HepG2 (cell line): ENCODE results near the gene PIM1. TPM values are rescaled to one million over a fixed set of nuclear protein-coding genes. Genes with fewer than 3 reads are reported as not detected.

ENCODE experiments used
- AKAP8 ChIP-seq: sonication (generic); formaldehyde crosslinking; IDR thresholded peaks from 2 replicates; pipeline ENCODE4 v1.5.1; 2020; ENCODE audit warnings: mild to moderate bottlenecking, missing genetic modification reagents
- BRCA1 ChIP-seq: sonication (generic); formaldehyde crosslinking; IDR thresholded peaks from 2 replicates; pipeline ENCODE4 v1.4.0; 2020; ENCODE audit warnings: missing genetic modification reagents
- CAMTA2 ChIP-seq: sonication (generic); formaldehyde crosslinking; IDR thresholded peaks from 2 replicates; pipeline ENCODE4 v1.4.0; 2020; ENCODE audit warnings: mild to moderate bottlenecking, missing genetic modification reagents, borderline replicate concordance
- CEBPB ChIP-seq: IDR thresholded peaks from 2 replicates; pipeline ENCODE4 v1.6.1; 2011; ENCODE audit warnings: low read depth, low read length, improper control_type of control experiment, borderline replicate concordance
- FOXK1 ChIP-seq: sonication (generic); formaldehyde crosslinking; IDR thresholded peaks from 2 replicates; pipeline ENCODE4 v1.4.0; 2020; ENCODE audit warnings: low read depth, missing genetic modification reagents, borderline replicate concordance
- KLF6 ChIP-seq: IDR thresholded peaks from 2 replicates; pipeline ENCODE4 v1.8.0; 2016; ENCODE audit warnings: missing biosample characterization, missing genetic modification reagents
- KLF9 ChIP-seq: IDR thresholded peaks from 2 replicates; pipeline ENCODE4 v1.6.1; 2016; ENCODE audit warnings: low read depth
- MLLT10 ChIP-seq: sonication (generic); formaldehyde crosslinking; IDR thresholded peaks from 2 replicates; pipeline ENCODE4 v1.4.0; 2020; ENCODE audit warnings: missing genetic modification reagents
- MZF1 ChIP-seq: sonication (generic); formaldehyde crosslinking; IDR thresholded peaks from 2 replicates; pipeline ENCODE4 v1.8.1; 2023; ENCODE audit warnings: mild to moderate bottlenecking, missing genetic modification reagents, borderline replicate concordance
- NCOA5 ChIP-seq: sonication (generic); formaldehyde crosslinking; IDR thresholded peaks from 2 replicates; pipeline ENCODE4 v1.4.0; 2020; ENCODE audit warnings: missing genetic modification reagents
- PCBP2 ChIP-seq: fragments of 200-400 bp; formaldehyde crosslinking; optimal IDR thresholded peaks from 2 replicates; pipeline ENCODE3; 2018; ENCODE audit warnings: low read length, low read depth; ENCODE audit not compliant: poor library complexity, severe bottlenecking
- POLR2A ChIP-seq, 2 experiments: IDR thresholded peaks; 2 replicates each; pipeline ENCODE4 v1.6.1; 2011; ENCODE audit warnings: low read depth in 2 of 2, low read length in 2 of 2, mild to moderate bottlenecking in 1 of 2, moderate library complexity in 1 of 2; ENCODE audit not compliant: insufficient read depth in 1 of 2
- REXO4 ChIP-seq: sonication (generic); formaldehyde crosslinking; IDR thresholded peaks from 2 replicates; pipeline ENCODE4 v1.8.0; 2022; ENCODE audit warnings: missing genetic modification reagents, mild to moderate bottlenecking, borderline replicate concordance
- SP2 ChIP-seq: sonication (generic); formaldehyde crosslinking; IDR thresholded peaks from 2 replicates; pipeline ENCODE4 v1.5.1; 2020; ENCODE audit warnings: mild to moderate bottlenecking, missing genetic modification reagents
- TBX2 ChIP-seq: sonication (generic); formaldehyde crosslinking; IDR thresholded peaks from 2 replicates; pipeline ENCODE4 v1.5.0; 2020; ENCODE audit warnings: missing genetic modification reagents, mild to moderate bottlenecking, borderline replicate concordance
- TOPORS ChIP-seq: sonication (generic); formaldehyde crosslinking; IDR thresholded peaks from 2 replicates; pipeline ENCODE4 v1.8.0; 2023; ENCODE audit warnings: mild to moderate bottlenecking, missing genetic modification reagents
- ZBTB3 ChIP-seq: sonication (generic); formaldehyde crosslinking; IDR thresholded peaks from 2 replicates; pipeline ENCODE4 v1.4.0; 2020; ENCODE audit warnings: low read depth, mild to moderate bottlenecking, moderate library complexity, missing genetic modification reagents, borderline replicate concordance
- ZNF34 ChIP-seq: sonication (generic); formaldehyde crosslinking; IDR thresholded peaks from 2 replicates; pipeline ENCODE4 v1.4.0; 2020; ENCODE audit warnings: mild to moderate bottlenecking, missing genetic modification reagents, borderline replicate concordance
- ZNF567 ChIP-seq: sonication (generic); formaldehyde crosslinking; IDR thresholded peaks from 2 replicates; pipeline ENCODE4 v1.8.1; 2023; ENCODE audit warnings: mild to moderate bottlenecking, missing genetic modification reagents, borderline replicate concordance
- ZNF577 ChIP-seq: sonication (generic); formaldehyde crosslinking; IDR thresholded peaks from 2 replicates; pipeline ENCODE4 v1.4.0; 2020; ENCODE audit warnings: mild to moderate bottlenecking, low read depth, missing genetic modification reagents, borderline replicate concordance
- ZNF598 ChIP-seq: sonication (generic); formaldehyde crosslinking; IDR thresholded peaks from 2 replicates; pipeline ENCODE4 v1.5.1; 2020; ENCODE audit warnings: mild to moderate bottlenecking, missing genetic modification reagents, borderline replicate concordance
- ZNF790 ChIP-seq: sonication (generic); formaldehyde crosslinking; IDR thresholded peaks from 2 replicates; pipeline ENCODE4 v1.8.0; 2022; ENCODE audit warnings: missing genetic modification reagents, mild to moderate bottlenecking, borderline replicate concordance
- ZNF878 ChIP-seq: sonication (generic); formaldehyde crosslinking; IDR thresholded peaks from 2 replicates; pipeline ENCODE4 v1.8.1; 2023; ENCODE audit warnings: mild to moderate bottlenecking, missing genetic modification reagents, moderate library complexity
- polyA plus RNA-seq, 8 experiments: library from polyadenylated mRNA; depleted of rRNA in 3 of 8; stranded (reverse) in 7 of 8; unstranded in 1 of 8; fragments of >200 nt; fragmentation: Illumina TruSeq in 4 of 8; extraction: Trizol in 4 of 8; gene quantifications; 2 replicates each; pipeline versions ENCODE4 v1.2.1 to v1.2.3, GENCODE V29; 2011 to 2016; ENCODE audit warnings: low read depth in 4 of 8, missing spikeins in 1 of 8, mixed read lengths in 1 of 8; ENCODE audit not compliant: insufficient read depth in 1 of 8
- total RNA-seq, 5 experiments: library from RNA; depleted of rRNA; stranded (reverse); fragments of >200 nt; fragmentation: Illumina TruSeq; extraction: Trizol; gene quantifications; 2 replicates each; pipeline ENCODE4 v1.2.3, GENCODE V29; 2016; ENCODE audit warnings: low read depth in 1 of 5
- TF ChIP-seq, protein P1 (sequence below): sonication (generic); formaldehyde crosslinking; IDR thresholded peaks from 2 replicates; pipeline ENCODE4 v1.4.0; 2020; ENCODE audit warnings: missing genetic modification reagents
- TF ChIP-seq, protein P2 (sequence below): sonication (generic); formaldehyde crosslinking; IDR thresholded peaks from 2 replicates; pipeline ENCODE4 v1.4.0; 2020; ENCODE audit warnings: missing genetic modification reagents; ENCODE audit errors: not compliant biosample characterization

The PIM1 gene
- total and polyA plus RNA-seq, 2 of the 13 experiments (the other 11 are each of a cell fraction or from before 2014, with no cell fraction given), result 29.4 to 117 TPM

DNA sequence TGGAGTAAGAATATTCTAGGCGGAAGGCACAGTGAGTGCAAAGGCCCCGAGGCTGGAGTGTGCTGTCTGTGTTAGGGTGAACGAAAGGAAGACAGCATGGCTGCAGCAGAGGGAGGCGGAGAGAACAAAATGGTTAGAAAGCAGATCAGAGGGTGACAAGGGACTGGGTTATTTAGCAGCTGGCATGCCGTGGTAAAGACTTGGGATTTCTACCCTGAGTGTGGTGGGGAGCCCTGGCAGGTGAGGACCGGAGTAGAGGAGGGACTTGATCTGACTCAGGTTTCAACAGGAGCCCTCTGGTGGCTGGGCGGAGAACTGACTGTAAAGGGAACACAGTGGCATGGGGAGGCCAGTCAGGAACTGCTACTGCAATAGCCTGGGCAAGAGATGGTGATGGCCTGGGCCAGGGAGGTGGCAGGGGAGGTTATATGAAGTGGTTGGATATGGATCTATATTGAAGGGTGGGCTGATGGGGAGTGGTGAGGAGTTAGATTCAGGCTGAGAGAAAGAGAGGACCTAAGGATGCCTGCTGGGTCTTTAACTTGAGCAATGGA lies 38.0 kb downstream of the PIM1 start (continued):
- TF ChIP-seq, protein P1, sequence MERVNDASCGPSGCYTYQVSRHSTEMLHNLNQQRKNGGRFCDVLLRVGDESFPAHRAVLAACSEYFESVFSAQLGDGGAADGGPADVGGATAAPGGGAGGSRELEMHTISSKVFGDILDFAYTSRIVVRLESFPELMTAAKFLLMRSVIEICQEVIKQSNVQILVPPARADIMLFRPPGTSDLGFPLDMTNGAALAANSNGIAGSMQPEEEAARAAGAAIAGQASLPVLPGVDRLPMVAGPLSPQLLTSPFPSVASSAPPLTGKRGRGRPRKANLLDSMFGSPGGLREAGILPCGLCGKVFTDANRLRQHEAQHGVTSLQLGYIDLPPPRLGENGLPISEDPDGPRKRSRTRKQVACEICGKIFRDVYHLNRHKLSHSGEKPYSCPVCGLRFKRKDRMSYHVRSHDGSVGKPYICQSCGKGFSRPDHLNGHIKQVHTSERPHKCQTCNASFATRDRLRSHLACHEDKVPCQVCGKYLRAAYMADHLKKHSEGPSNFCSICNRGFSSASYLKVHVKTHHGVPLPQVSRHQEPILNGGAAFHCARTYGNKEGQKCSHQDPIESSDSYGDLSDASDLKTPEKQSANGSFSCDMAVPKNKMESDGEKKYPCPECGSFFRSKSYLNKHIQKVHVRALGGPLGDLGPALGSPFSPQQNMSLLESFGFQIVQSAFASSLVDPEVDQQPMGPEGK (CRISPR knock-in tag), result no peak
- no peak for TF ChIP-seq POLR2A (IDR thresholded peaks at IDR 0.05; ENCODE audit: insufficient read depth in 1 of 2, low read depth in 2 of 2, low read length in 2 of 2)
- no peak for TF ChIP-seq BRCA1 (CRISPR knock-in tag)
- no peak for TF ChIP-seq TOPORS
- no peak for TF ChIP-seq NCOA5 (CRISPR knock-in tag)
- no peak for TF ChIP-seq CEBPB
- no peak for TF ChIP-seq TBX2
- TF ChIP-seq ZNF878 (CRISPR knock-in tag), result no peak
- TF ChIP-seq AKAP8 (CRISPR knock-in tag), result no peak
- no peak for TF ChIP-seq REXO4
- TF ChIP-seq, protein P2, sequence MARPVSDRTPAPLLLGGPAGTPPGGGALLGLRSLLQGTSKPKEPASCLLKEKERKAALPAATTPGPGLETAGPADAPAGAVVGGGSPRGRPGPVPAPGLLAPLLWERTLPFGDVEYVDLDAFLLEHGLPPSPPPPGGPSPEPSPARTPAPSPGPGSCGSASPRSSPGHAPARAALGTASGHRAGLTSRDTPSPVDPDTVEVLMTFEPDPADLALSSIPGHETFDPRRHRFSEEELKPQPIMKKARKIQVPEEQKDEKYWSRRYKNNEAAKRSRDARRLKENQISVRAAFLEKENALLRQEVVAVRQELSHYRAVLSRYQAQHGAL (CRISPR knock-in tag), result no peak
- no peak for TF ChIP-seq CAMTA2 (CRISPR knock-in tag)
- no peak for TF ChIP-seq MLLT10 (CRISPR knock-in tag)
- peak; percentile 34; the same call in 1 of the 2 replicates for TF ChIP-seq FOXK1
- no peak for TF ChIP-seq ZNF34
- TF ChIP-seq KLF6 (CRISPR knock-in tag), result no peak
- TF ChIP-seq ZNF577, result no peak
- no peak for TF ChIP-seq ZNF598 (CRISPR knock-in tag)
- TF ChIP-seq MZF1 (CRISPR knock-in tag), result no peak
- no peak for TF ChIP-seq SP2 (CRISPR knock-in tag)
- TF ChIP-seq KLF9 (CRISPR knock-in tag), result no peak
- no peak for TF ChIP-seq PCBP2
- no peak for TF ChIP-seq ZNF567 (CRISPR knock-in tag)
- TF ChIP-seq ZBTB3, result no peak
- no peak for TF ChIP-seq ZNF790 (CRISPR knock-in tag)
